DND-41 (cell line): ENCODE results near the gene LYRM9.

Experiments used
- CTCF ChIP-seq: IDR thresholded peaks from 2 replicates; pipeline ENCODE4 v1.5.1; 2012; ENCODE audit warnings: borderline replicate concordance, low read length, moderate library complexity, mild to moderate bottlenecking; ENCODE audit not compliant: poor library complexity, severe bottlenecking; ENCODE audit errors: extremely low read depth
- EZH2 ChIP-seq: IDR thresholded peaks from 3 replicates; pipeline ENCODE4 v1.6.1; 2012; ENCODE audit warnings: borderline replicate concordance, low read depth, mild to moderate bottlenecking, moderate library complexity, low read length, inconsistent platforms; ENCODE audit not compliant: severe bottlenecking

DNA sequence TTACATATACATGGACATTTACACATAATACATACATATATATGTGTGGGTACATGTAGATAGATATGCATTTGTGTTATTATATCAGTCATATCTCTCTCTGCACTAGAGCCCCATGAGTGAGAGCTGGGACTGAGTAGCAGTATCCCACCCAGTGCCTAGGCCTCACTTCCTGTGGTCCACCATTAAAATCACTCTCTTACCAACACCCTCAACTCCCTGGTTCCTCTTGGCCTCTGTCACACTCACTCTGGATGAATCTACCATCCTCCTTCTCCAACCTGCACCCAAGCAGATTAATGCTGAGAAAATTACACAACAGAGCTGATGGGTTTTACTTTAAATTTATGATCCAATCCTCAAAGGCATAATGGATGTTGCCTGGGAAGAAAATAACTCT lies 4.9 kb upstream of the LYRM9 start:
- no peak for TF ChIP-seq CTCF
- TF ChIP-seq EZH2: no peak
